IPS DF 4.7 (cell line): ENCODE data around the gene BCAS3.

ENCODE experiments used
- DNase-seq: peaks from one replicate; pipeline ENCODE4 v3.0.0-alpha.2; 2013; ENCODE audit warnings: low spot score; ENCODE audit errors: extremely low read depth

BCAS3 gene

DNA sequence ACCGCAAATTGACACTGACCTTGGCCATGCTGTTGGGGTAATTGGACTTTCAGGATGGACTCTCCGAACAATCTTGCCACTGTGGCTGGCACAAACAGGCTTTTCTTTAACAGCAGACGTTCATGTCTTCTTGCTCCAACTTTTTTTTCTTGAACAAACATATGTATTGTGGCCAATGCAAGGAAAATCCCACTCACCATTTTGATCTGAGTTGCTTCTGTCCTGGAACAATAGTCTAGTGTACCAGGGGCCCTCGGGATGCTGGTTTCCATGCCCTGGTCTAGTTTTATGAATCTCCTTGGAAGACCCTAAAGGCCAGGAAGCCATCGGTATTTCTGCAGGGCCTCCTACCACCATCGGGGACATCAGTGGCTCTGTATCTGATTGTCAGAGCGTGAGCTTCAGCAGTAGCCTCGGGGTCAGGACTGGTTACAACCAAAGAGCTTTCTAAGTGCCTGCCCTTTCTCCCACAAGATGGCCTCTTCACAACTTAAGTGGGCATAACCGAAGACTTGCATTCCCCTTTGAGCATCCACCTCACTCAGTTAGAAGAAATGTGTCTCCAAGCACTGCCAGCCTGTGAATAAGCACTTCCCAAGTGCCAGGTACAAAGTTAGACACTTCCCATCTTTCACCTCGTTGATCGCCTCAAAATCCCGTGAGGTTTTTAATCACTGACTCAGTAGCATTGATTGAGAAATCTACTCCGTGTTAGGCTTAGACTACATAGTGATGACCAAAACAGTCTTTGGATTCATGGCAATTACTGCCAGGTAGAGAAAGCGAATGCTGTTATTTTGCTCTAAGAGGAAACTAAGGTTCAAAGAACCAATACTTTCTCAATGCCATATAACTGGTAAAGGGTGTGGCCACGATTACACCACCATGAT is 635.0 kb downstream of the BCAS3 start:
- DNase-seq: no peak

DNA sequence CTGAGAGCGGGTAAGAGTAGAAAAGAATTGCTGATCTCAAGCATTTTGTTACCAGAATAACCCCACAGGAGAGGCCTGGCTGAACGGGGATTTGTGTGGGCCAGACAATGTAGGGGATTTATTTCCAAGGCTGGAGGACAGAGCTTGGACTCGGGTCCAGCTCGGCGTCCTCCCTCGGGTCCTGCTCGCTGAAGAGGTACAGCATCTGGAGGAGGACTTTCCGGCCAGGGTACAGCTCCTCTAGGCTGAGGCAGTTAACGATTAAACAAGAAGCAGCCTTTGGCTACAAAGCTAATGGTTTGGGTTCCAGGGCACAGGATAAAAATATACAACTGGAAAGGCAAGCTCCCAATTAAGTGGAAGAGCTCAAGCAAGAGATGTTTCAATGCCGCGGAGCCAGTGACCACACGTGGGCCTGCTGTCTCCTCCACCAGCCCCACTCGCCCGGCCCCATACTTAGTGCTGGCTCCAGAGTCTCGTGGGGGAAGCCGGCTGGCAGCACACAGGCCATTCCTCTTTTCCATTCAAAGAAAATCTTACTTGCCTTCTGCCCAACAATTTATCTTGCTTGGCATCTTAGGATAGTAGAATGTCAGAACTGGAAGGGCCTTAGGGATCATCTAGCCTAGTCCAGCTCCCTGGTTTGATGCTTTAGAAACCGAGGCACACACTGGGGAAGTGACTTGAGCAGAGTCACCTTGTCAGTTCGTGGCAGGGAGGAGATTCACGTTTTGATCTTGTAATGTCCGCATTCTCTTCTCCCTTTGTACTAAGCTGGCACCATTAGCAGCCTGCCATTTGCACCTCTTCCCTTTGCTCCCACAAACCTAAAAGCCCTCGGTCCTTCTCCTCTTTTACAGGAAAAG is 636.0 kb downstream of the BCAS3 start:
- no peak for DNase-seq

DNA sequence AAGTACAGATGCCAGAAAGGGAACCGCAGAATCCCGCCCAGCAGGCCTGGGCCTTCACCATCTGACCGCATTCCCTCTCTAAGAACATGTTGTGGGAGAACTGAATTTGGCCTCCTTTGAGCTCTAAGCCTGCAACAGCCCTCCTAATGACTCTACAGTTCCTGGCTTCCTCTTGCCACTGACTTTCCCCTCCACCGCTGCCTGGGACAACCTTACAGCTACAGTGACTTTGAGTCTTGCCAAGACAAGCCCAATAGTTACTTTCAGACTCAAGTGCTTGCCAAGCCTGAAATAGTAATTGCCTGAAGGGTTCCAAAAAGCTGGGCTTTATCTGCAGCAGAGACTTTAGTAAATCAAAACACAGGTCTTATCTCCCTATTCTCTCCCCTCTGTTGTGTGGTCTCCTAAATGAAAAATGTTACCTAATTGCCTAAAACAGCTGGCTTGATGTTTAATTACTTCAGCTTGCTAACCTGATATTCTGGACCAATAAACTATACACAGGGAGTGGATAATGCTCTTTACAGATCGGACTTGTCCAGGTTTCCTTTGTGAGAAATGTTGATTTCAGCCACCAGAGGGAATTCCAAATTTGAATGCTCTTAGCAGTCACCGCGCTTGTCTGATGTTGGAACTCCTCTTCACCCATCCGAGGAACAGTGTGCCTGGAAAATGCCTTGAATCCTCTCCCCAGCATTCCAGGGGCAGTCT is 636.9 kb downstream of the BCAS3 start:
- no peak for DNase-seq

DNA sequence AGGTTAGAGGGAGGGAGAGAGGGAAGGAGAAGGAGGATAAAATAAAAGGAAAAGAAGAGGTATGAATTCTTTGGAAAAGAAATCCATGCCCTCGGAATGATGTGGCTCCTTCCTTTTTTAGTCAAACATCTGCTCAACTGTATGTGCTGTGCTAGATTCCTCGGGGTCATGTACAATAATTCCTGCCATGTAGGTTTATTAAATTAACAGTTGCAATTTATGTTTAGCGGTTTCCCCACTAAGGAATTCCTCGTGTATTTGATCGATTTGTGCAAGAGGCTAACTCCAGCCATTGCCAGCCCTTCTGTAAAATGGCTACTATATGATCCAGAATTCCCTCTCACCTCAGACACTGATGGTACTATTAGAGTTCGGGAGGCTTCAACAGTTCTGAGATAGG is 639.0 kb downstream of the BCAS3 start:
- no peak for DNase-seq

DNA sequence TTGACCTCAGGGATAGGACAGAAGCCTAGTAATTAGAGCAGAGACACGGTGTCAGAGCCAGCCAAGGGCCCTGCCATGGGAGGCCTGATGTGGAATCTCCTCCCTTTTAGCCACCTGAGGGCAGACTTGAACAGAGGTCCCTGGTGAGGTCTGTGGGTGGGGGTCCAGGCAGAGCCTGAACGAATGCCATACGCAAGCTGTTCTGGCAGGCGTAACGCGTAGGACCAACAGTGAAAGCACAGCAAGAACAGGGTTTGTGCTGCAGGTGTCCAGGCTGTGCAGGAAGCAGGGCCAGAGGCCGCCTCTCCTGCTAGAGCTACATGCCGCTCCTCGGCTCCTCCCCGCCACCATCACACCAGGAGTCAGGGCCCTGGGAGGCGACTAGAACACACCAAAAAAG is 640.1 kb downstream of the BCAS3 start:
- DNase-seq: no peak

DNA sequence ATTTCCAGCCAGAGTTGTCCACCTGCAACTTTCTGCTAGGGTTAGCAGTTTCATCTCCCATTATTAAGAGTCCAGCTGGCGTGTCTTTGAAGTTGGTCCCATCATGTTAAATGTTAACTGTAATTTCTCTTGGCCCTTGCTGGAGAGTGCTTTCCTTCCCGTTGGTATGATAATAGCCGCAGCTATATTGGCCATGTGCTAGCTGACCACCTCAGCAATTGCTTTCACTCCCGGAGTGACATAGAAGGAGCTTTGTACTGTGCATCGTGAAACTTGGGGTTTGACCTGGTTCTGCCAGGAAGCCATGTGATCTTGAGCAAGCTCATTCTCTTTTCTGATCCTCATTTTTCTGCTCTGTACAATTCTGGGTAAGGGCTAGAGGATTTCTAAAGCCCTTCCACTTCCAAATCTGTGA is 641.0 kb downstream of the BCAS3 start:
- no peak for DNase-seq

DNA sequence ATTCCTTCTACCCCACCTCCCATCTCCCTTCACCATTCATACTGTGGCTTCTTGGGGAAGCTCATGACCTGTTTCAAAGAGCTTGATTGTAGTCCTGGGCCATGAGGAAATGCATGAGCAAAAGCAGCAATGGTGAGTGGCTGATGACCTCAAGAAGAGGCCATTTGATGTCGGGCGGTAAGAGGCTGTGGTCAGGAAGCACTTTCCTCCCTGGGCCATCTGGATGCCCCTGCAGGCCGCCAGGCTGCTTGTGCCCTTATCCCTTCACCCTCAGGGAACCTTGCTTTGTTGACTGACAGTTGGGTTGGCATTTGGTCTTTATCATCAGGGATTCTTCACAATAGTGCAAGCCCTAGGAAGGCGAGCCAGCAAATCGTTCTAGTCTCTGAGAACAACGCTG is 643.7 kb downstream of the BCAS3 start:
- no peak for DNase-seq

DNA sequence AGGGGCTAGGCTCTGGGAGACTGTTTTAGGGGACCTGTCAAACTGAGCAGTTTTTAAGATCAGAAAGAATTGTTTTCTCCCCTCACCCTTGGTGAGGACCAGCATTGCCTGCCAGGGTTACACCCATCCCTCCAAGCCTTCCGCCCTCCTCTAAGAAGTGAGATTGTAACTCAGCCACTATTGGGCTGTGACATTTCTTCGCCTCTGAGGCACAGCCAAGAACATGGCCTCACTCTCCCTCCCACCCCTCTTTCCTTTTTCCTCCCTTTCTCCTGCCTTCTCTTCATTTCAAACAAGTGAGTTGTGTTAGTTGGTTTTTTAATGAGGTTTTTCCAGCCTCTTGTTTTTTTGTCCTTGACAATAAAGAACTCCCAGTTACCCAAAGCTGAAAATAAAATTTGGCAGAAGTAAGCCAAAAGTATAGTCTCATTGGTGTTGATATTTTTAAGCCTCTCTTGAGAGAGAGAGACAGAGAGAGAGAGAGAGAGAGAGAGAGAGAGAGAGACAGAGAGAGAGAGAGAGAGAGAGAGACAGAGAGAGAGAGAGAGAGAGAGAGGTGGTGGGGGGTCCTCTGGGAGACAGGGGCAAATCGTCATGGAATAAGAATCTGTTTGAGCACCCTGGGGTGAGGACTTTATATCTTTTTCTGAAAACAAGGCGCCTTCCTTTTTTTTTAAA is 644.8 kb downstream of the BCAS3 start:
- no peak for DNase-seq

DNA sequence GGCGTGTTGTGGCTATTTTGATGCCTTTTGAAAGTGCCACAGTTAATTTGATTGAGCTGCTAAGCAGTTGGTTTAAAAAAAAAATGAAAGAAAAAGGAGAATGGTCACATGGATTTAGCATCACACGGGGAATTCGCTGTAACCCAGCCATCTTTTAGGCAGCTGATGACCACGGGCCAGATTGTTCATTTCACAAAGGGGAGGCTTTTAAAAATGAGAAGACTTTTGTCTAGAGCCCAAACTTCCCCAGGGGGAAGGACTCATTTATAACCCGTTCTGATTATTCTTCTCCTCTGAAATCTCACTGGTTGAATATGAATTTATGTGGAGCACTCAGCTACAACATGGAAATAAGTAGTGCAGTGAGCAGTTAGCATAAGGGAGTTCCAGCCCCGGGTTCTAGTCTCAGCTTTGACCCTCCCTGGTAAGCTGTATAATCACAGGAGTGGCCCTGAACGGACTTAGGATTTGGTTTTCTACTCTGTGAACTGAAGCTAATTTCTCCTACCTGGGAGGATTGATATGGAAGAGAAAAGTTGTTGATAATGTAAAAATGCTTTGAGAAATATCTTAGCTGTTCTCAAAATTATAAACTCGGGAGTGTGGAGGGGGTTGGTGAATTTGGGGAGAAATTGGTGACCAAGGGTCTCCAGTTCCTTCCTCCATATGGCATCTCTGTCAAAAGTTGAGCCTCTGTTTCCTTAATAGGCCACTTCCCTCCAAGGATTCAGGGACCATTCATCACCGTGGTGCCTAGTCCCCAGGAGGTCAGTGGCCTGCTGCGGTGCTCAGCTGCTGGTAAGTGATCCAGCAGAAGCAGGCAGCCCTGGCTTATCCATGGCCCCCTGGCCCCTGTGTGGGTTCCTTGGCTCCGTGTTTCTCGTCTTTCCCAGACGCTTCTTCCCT is 645.6 kb downstream of the BCAS3 start:
- no peak for DNase-seq

DNA sequence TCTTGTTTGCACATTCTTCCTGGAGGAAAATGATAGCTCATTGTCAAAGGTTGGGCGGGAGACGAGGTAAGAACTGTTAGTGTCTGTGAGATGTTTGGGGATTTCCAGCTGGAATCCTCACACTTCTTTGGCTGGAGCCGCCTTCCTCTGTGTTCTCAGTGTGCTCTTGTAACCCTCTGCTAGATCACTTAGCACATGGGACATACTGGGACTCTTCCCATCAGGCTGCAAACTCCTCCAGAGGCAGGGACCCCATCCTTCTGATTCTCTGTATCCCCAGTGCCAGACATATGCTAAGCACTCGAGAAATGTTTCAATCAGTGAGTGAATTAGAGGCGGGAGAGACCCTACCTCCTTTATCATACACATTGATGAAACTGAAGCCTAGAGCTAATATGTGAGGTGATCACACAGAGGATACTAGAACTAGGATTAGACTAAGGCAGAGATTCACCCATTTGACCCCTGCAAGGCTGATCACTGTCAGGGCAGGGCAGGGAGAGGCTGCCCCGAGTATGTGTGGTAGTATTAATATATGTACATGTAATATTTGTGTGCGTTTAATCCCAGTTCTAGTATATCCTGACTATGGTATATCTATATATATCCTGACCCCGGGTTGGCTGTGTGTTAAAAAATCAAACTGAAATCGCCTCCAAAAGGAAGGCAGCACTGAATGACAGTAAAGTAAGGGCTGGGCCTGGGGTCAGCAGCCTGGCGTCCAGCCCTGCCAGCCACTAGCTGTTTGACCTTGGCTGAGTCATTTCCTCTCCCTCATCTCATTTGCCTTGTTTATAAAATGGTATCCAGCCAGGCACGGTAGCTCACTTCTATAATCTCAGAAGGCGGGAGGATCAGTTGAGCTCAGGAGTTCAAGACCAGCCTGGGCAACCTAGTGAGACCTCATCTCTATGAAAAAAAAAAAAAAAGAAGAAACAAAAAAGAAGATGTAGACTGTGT is 646.5 kb downstream of the BCAS3 start:
- DNase-seq: no peak

DNA sequence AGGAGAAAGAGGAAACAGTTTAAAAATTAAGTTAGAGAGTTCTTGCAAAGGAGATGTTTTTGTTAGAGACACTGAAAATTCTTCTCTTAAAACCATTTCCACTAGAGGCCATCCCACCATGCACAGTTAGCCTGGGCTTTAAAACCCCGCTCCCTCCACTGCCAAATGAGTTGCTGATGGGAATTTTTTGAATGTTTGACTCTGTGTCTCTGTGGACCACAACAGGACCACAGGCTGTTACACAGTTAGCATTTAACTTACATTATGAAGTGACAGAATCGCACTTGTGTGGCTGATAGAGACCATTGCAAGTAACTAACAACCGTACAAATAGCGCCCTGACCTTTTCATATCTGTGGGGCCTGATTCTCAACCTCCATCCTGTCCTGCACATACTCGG is 647.3 kb downstream of the BCAS3 start:
- no peak for DNase-seq

DNA sequence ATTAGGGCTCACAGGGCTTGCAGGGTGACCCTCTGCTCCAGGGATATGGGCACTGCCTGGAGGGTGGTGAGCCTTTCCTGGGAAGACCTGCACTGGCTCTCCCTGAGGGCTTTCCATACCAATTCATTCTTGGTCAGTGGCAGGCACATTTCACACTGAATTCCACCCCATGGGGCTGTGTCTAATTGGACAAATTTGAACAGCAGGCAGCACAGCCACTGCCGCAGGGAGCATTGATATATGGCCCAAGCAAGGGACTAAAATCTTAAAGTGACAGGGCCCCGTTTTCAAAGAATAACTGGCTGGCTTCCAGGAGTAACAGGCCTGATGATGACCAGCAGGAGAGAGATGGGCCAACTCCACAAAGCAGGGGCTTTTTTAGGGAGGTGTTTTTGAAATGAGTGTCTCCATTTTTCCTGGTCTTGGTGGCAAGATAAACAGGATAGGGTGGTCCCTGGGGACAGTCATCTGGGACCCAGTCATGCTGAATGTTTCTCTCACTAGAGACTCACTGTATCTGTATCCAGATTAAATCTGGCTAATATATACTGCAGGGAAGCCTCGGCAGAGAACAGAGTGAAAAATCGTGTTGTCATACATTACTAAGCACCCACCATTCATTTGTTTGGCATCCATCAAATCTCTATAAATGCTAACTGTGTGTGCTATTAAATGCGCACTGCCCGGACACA is 647.9 kb downstream of the BCAS3 start:
- DNase-seq: no peak

DNA sequence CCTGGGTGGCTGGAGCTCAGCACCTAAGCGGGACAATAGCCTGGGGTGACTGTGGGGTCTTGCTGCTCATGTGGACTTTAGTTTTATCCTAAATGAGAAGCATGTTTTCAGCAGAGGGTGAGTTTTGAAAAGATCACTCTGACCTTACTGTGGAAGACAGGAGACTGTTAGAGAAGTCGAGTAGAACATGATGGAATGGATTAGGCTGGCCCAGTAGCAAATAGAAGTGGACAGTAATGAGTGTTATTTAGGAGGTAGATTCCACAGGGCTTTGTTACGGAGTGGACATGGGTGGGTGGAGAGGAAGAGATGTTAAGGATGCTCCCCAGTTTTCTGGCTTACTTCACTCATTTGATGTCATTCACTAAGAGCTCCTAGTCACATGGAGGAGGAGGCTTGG is 648.7 kb downstream of the BCAS3 start:
- no peak for DNase-seq

DNA sequence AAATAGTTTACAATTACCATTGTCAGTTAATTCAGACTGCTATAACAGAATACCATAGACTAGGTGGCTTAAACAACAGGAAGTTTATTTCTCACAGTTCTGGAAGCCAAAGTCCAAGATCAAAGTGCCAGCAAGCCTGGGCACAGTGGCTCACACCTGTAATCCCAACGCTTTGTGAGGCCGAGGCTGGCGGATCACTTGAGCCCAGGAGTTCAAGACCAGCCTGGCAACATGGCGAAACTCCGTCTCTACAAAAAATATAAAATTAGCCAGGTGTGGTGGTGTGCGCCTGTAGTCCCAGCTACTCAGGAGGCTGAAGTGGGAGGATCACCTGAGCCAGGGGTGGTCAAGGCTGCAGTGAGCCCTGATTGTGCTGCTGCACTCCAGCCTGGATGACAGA is 650.7 kb downstream of the BCAS3 start:
- DNase-seq: no peak

DNA sequence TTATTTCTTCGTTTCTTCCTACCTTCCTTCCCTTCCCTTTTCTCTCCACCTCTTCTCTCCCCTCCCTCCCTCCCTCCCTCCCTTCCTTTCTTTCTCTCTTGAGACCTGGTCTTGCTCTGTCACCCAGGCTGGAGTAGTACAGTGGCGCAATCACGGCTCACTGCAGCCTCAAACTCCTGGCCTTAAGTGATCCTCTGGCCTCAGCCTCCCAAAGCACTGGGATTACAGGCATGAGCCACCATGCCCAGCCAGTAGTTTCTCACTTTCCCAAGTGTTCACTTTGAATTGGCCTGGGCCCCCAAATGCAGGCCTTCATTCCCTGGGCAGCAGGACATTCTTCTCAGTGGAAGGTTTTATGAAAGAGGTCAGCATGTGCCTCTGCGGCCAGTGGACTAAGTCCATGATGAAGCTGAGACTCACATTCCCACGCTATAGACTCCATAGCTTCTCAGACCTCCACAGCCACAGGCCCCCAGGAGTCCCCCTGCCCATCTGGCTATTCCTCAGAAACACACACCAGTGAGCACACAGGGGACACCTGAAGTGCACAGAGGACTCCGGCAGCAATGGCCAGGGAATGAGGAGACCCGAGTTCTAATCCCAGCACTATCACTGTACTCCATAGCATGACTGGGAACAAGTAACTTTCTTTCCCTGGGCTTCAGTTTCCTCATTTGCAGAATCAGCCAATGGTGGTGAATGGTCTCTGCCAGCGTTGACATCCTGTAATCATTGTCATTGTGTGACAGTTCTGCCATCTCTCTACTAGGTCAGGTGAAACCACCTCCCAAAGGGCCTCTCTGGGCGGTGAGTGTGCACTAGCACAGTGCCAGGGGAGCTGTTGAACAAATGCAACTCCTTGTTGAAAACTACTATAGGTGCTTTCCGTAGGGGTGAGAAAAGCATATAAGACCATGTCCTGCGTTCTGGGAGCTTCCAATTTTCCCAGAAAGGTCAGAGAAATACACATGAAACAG is 652.8 kb downstream of the BCAS3 start:
- no peak for DNase-seq

DNA sequence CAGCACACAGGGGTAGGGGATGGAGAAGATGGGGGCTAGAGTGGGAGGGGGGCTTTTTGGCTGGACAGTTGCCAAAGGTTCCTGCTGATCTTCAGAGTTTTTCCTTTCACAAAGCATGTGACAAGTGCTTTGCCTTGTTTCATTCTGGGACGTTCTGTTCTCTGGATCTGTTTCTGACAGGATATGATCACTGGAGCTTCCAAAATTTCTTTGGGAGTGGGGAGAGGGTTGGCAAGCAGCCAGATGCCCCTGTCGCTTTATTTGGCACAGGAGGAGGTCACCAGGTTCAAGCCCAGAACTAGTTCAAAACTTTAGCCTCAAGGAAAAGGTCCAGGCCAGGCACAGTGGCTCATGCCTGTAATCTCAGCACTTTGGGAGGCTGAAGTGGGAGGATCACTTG is 653.5 kb downstream of the BCAS3 start:
- DNase-seq: no peak

DNA sequence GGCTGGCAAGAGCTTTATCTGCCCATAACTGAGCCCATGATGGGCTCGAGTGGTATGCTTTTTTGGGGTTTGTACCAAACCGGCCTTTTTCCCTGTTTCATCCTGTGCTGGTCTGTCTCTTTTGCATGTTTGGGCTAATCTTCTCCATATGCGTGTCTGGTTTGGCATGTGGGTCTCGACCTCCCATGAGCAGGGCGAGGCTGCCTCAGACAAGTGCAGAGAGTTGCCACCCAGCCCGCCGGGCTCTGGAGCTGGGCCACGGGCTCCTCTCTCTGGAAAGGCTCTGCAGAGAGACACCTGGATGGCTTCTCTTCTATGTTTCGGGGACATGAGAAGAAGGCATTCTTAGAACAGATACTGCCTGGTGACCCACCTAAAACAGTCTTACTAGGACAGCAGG is 654.2 kb downstream of the BCAS3 start:
- no peak for DNase-seq
